HepG2 (cell line): Measurements from ENCODE around the gene FAM89B. TPM values are rescaled to one million over a fixed set of nuclear protein-coding genes. Genes with fewer than 3 reads are reported as not detected.
A peak's percentile ranks its signal among the peaks of the same experiment; 100 is the strongest.

Source experiments
- ATF7 ChIP-seq, 2 experiments: fragments of 450-650 bp in 1 of 2; sonication (generic) in 1 of 2; formaldehyde crosslinking in 1 of 2; IDR thresholded peaks; 2 replicates each; pipeline versions ENCODE4 v1.4.0 to v1.6.1; 2016 to 2020; ENCODE audit warnings: antibody characterized with exemption in 1 of 2, mild to moderate bottlenecking in 1 of 2, missing genetic modification reagents in 1 of 2
- ETS1 ChIP-seq: sonication (generic); formaldehyde crosslinking; IDR thresholded peaks from 2 replicates; pipeline ENCODE4 v1.4.0; 2020; ENCODE audit warnings: missing genetic modification reagents
- FOSL1 ChIP-seq: sonication (generic); formaldehyde crosslinking; IDR thresholded peaks from 2 replicates; pipeline ENCODE4 v1.9.0; 2021; ENCODE audit warnings: missing genetic modification reagents, borderline replicate concordance
- KDM5A ChIP-seq: fragments of 200-600 bp; sonication (generic); IDR thresholded peaks from 2 replicates; pipeline ENCODE4 v1.7.0; 2018; ENCODE audit warnings: antibody characterized with exemption, mild to moderate bottlenecking, low read length, borderline replicate concordance
- MAX ChIP-seq: IDR thresholded peaks from 2 replicates; pipeline ENCODE4 v1.6.1; 2012; ENCODE audit warnings: inconsistent platforms
- MAZ ChIP-seq, 2 experiments: sonication (generic) in 1 of 2; formaldehyde crosslinking in 1 of 2; IDR thresholded peaks; 2 replicates each; pipeline versions ENCODE4 v1.5.0 to v1.6.1; 2012 to 2020; ENCODE audit warnings: low read depth in 2 of 2, mild to moderate bottlenecking in 2 of 2, borderline replicate concordance in 1 of 2, improper control_type of control experiment in 1 of 2, low read length in 1 of 2, missing genetic modification reagents in 1 of 2, moderate library complexity in 1 of 2
- MED13 ChIP-seq: sonication (generic); formaldehyde crosslinking; IDR thresholded peaks from 2 replicates; pipeline ENCODE4 v1.5.0; 2020; ENCODE audit warnings: missing genetic modification reagents
- NFKB2 ChIP-seq: sonication (generic); formaldehyde crosslinking; IDR thresholded peaks from 2 replicates; pipeline ENCODE4 v1.4.0; 2020; ENCODE audit warnings: missing genetic modification reagents, borderline replicate concordance
- PPARG ChIP-seq: conservative IDR thresholded peaks from 2 replicates; pipeline ENCODE4 v1.6.1; 2016; ENCODE audit warnings: missing biosample characterization, missing genetic modification reagents
- SAP130 ChIP-seq: IDR thresholded peaks from 2 replicates; pipeline ENCODE4 v1.6.1; 2016; ENCODE audit warnings: low read depth
- TFE3 ChIP-seq: IDR thresholded peaks from 2 replicates; pipeline ENCODE4 v1.6.1; 2016
- THAP7 ChIP-seq: sonication (generic); formaldehyde crosslinking; IDR thresholded peaks from 2 replicates; pipeline ENCODE4 v1.8.1; 2023; ENCODE audit warnings: mild to moderate bottlenecking, missing genetic modification reagents
- ZNF530 ChIP-seq: sonication (generic); formaldehyde crosslinking; IDR thresholded peaks from 2 replicates; pipeline ENCODE4 v1.5.0; 2020; ENCODE audit warnings: low read depth, mild to moderate bottlenecking, missing genetic modification reagents
- ZNF609 ChIP-seq: sonication (generic); formaldehyde crosslinking; IDR thresholded peaks from 2 replicates; pipeline ENCODE4 v1.4.0; 2020; ENCODE audit warnings: mild to moderate bottlenecking, missing genetic modification reagents, borderline replicate concordance
- ZNF781 ChIP-seq: sonication (generic); formaldehyde crosslinking; IDR thresholded peaks from 2 replicates; pipeline ENCODE4 v1.5.1; 2020; ENCODE audit warnings: borderline replicate concordance, mild to moderate bottlenecking, missing genetic modification reagents; ENCODE audit errors: not compliant biosample characterization
- polyA plus RNA-seq, 8 experiments: library from polyadenylated mRNA; depleted of rRNA in 3 of 8; stranded (reverse) in 7 of 8; unstranded in 1 of 8; fragments of >200 nt; fragmentation: Illumina TruSeq in 4 of 8; extraction: Trizol in 4 of 8; gene quantifications; 2 replicates each; pipeline versions ENCODE4 v1.2.1 to v1.2.3, GENCODE V29; 2011 to 2016; ENCODE audit warnings: low read depth in 4 of 8, missing spikeins in 1 of 8, mixed read lengths in 1 of 8; ENCODE audit not compliant: insufficient read depth in 1 of 8
- total RNA-seq, 5 experiments: library from RNA; depleted of rRNA; stranded (reverse); fragments of >200 nt; fragmentation: Illumina TruSeq; extraction: Trizol; gene quantifications; 2 replicates each; pipeline ENCODE4 v1.2.3, GENCODE V29; 2016; ENCODE audit warnings: low read depth in 1 of 5

FAM89B gene
- total and polyA plus RNA-seq, 2 of the 13 experiments (the other 11 are each of a cell fraction or from before 2014, with no cell fraction given): 5.7 to 8.0 TPM

GRCh38 chr11:65529475-65530156, 42.7 kb upstream of the FAM89B start (continued):
- TF ChIP-seq ZNF609 (CRISPR knock-in tag): peak; percentile 64; the same call in 1 of the 2 replicates
- TF ChIP-seq PPARG (CRISPR knock-in tag): 0 out of 2 replicates have a peak, but pooled peaks have one; percentile 49
- TF ChIP-seq ZNF530 (CRISPR knock-in tag): no peak
- no peak for TF ChIP-seq ZNF781 (CRISPR knock-in tag)
- no peak; the same call in 1 of the 2 replicates for TF ChIP-seq MAZ (IDR thresholded peaks at IDR 0.05; ENCODE audit: borderline replicate concordance, low read depth, low read length)
- 0 out of 2 replicates have a peak, but pooled peaks have one; percentile 42 for TF ChIP-seq MAZ (CRISPR knock-in tag; IDR thresholded peaks at IDR 0.05; ENCODE audit: low read depth)
- TF ChIP-seq KDM5A: no peak
- TF ChIP-seq MED13 (CRISPR knock-in tag): no peak
- no peak for TF ChIP-seq THAP7 (CRISPR knock-in tag)
- peak; percentile 42 for TF ChIP-seq SAP130 (CRISPR knock-in tag)
- peak; percentile 52; the same call in 1 of the 2 replicates for TF ChIP-seq NFKB2
- TF ChIP-seq FOSL1 (CRISPR knock-in tag): peak; percentile 49; the same call in 1 of the 2 replicates
- peak; percentile 54; the same call in 1 of the 2 replicates for TF ChIP-seq TFE3
- peak; percentile 44 for TF ChIP-seq MAX
- TF ChIP-seq ETS1 (CRISPR knock-in tag): no peak
- TF ChIP-seq ATF7 (IDR thresholded peaks at IDR 0.05): no peak
- TF ChIP-seq ATF7 (CRISPR knock-in tag; IDR thresholded peaks at IDR 0.05): no peak
